ENCODE measurements around the gene LCN15. TPM values are rescaled to one million over a fixed set of nuclear protein-coding genes. Genes with fewer than 3 reads are reported as not detected.
A peak's percentile ranks its signal among the peaks of the same experiment; 100 is the strongest.

LCN15 gene
- total RNA-seq, result not detected in 2 replicates

- no peak for DNase-seq (ENCODE audit: low read depth)
- TF ChIP-seq CTCF (conservative IDR thresholded peaks at IDR 0.05; ENCODE audit: low read depth, low read length), result no peak
- H3K4me3 ChIP-seq (ENCODE audit: low read depth, low read length), result no peak within 1 kb of the TSS
Measured at GRCh38 chr9:136764301-136764891, at the start of gene LCN15. Gene LCN15, minus strand, starts transcription at chr9:136764518. Its CDS starts 30 bp downstream, at chr9:136764488.

- H3K4me3 ChIP-seq (ENCODE audit: low read depth, low read length), result peak overlapping the region; percentile 92
- no peak for TF ChIP-seq CTCF (conservative IDR thresholded peaks at IDR 0.05; ENCODE audit: low read depth, low read length)
- no peak for DNase-seq (ENCODE audit: low read depth)
Measured at GRCh38 chr9:136808806-136809158, 44.5 kb upstream of the LCN15 start.

- H3K4me3 ChIP-seq (ENCODE audit: low read depth, low read length), result peak overlapping the region; percentile 92
- no peak for TF ChIP-seq CTCF (conservative IDR thresholded peaks at IDR 0.05; ENCODE audit: low read depth, low read length)
- DNase-seq (ENCODE audit: low read depth), result no peak
Measured at GRCh38 chr9:136808075-136808805, 43.9 kb upstream of the LCN15 start.

- no peak for TF ChIP-seq CTCF (conservative IDR thresholded peaks at IDR 0.05; ENCODE audit: low read depth, low read length)
- H3K4me3 ChIP-seq (ENCODE audit: low read depth, low read length), result peak within 1 kb of the TSS; percentile 92
- DNase-seq (ENCODE audit: low read depth), result no peak
Measured at GRCh38 chr9:136807281-136808074, 43.2 kb upstream of the LCN15 start, which contains the start of gene RABL6. Gene RABL6, plus strand, starts transcription at chr9:136807948. Its CDS starts 249 bp downstream, at chr9:136808197.

GRCh38 chr9:136806631-136807201 is 42.4 kb upstream of the LCN15 start:
- DNase-seq (ENCODE audit: low read depth), result no peak
- peak overlapping the region; percentile 92 for H3K4me3 ChIP-seq (ENCODE audit: low read depth, low read length)
- no peak for TF ChIP-seq CTCF (conservative IDR thresholded peaks at IDR 0.05; ENCODE audit: low read depth, low read length)

GRCh38 chr9:136806067-136806466 is 41.7 kb upstream of the LCN15 start:
- TF ChIP-seq CTCF (conservative IDR thresholded peaks at IDR 0.05; ENCODE audit: low read depth, low read length), result no peak
- no peak overlapping the region for H3K4me3 ChIP-seq (ENCODE audit: low read depth, low read length)
- no peak for DNase-seq (ENCODE audit: low read depth)

Measured in epithelial cell of proximal tubule (primary cell).